ENCODE results near the gene HERC2. TPM values are rescaled to one million over a fixed set of nuclear protein-coding genes. Genes with fewer than 3 reads are reported as not detected.
"Not testable (repeated sequence)": the region's sequence is repeated elsewhere in the genome, so short reads cannot be mapped to it uniquely, and the experiment has no call there.

Gene HERC2
- total and polyA plus RNA-seq, 4 donors, result 17.9 to 76.0 (median 39.8) TPM

GRCh38 chr15:28151864-28152537 lies 170.0 kb downstream of the HERC2 start:
- H3K9ac ChIP-seq (ENCODE audit: insufficient read depth in 1 of 2, low read length in 2 of 2); H3K27me3 ChIP-seq (ENCODE audit: control insufficient read depth in 3 of 3, insufficient read depth in 3 of 3, low read length in 2 of 3); H3K27ac ChIP-seq (ENCODE audit: low read depth in 1 of 2, low read length in 1 of 2); H3K4me1 ChIP-seq (ENCODE audit: control insufficient read depth in 5 of 5, insufficient read depth in 5 of 5, low read length in 5 of 5); H3K9me3 ChIP-seq (ENCODE audit: control insufficient read depth in 4 of 4, insufficient read depth in 3 of 4, low read length in 3 of 4); H3K4me3 ChIP-seq; DNase-seq: not testable (repeated sequence)
- WGBS, 2 donors, result 76 to 80% methylated on average over 8 to 9 of the region's 9 CpGs
- peak; percentile 6 for ATAC-seq (ENCODE audit: insufficient read depth, low FRiP score)
- H3K36me3 ChIP-seq (ENCODE audit: control insufficient read depth in 4 of 4, insufficient read depth in 4 of 4, low read length in 4 of 4), result peaks cover 4 to 12% (median 8%) of the 10 kb centered on the region in 4 donors

- H3K4me3 ChIP-seq, result no peak overlapping the region
- no peak overlapping the region for H3K27ac ChIP-seq (ENCODE audit: low read depth in 1 of 2, low read length in 1 of 2)
- 92 to 95% methylated on average over 3 of the region's 3 CpGs for WGBS, 2 donors
- peaks cover 16 to 29% (median 26%) of the 10 kb centered on the region in 4 donors for H3K36me3 ChIP-seq (ENCODE audit: control insufficient read depth in 4 of 4, insufficient read depth in 4 of 4, low read length in 4 of 4)
- no peak for ATAC-seq (ENCODE audit: insufficient read depth, low FRiP score)
- H3K4me1 ChIP-seq (ENCODE audit: control insufficient read depth in 5 of 5, insufficient read depth in 5 of 5, low read length in 5 of 5), result no peaks in the 10 kb centered on the region
- no peaks in the 10 kb centered on the region for H3K27me3 ChIP-seq (ENCODE audit: control insufficient read depth in 3 of 3, insufficient read depth in 3 of 3, low read length in 2 of 3)
- no peak for DNase-seq
- peaks cover 0 to 8% (median under 1%) of the 10 kb centered on the region in 4 donors for H3K9me3 ChIP-seq (ENCODE audit: control insufficient read depth in 4 of 4, insufficient read depth in 3 of 4, low read length in 3 of 4)
- TF ChIP-seq CTCF (IDR thresholded peaks at IDR 0.05; ENCODE audit: control extremely low read depth, extremely low read depth), result no peak
- H3K9ac ChIP-seq (ENCODE audit: insufficient read depth in 1 of 2, low read length in 2 of 2), result no peak overlapping the region
Observed at GRCh38 chr15:28147801-28148200, 174.2 kb downstream of the HERC2 start.

- H3K27me3 ChIP-seq (ENCODE audit: control insufficient read depth in 3 of 3, insufficient read depth in 3 of 3, low read length in 2 of 3); H3K27ac ChIP-seq (ENCODE audit: low read depth in 1 of 2, low read length in 1 of 2); H3K9me3 ChIP-seq (ENCODE audit: control insufficient read depth in 4 of 4, insufficient read depth in 3 of 4, low read length in 3 of 4); DNase-seq; H3K4me3 ChIP-seq; ATAC-seq (ENCODE audit: insufficient read depth, low FRiP score); H3K4me1 ChIP-seq (ENCODE audit: control insufficient read depth in 5 of 5, insufficient read depth in 5 of 5, low read length in 5 of 5); H3K9ac ChIP-seq (ENCODE audit: insufficient read depth in 1 of 2, low read length in 2 of 2): not testable (repeated sequence)
- peaks cover 5 to 32% (median 29%) of the 10 kb centered on the region in 4 donors for H3K36me3 ChIP-seq (ENCODE audit: control insufficient read depth in 4 of 4, insufficient read depth in 4 of 4, low read length in 4 of 4)
- 88 to 95% methylated on average over 4 of the region's 4 CpGs for WGBS, 2 donors
Observed at GRCh38 chr15:28145419-28145818, 176.6 kb downstream of the HERC2 start.

- DNase-seq (no peak), ATAC-seq (ENCODE audit: insufficient read depth, low FRiP score) (no peak)
- Histone ChIP-seq H3K36me3 (ENCODE audit: control insufficient read depth in 4 of 4, insufficient read depth in 4 of 4, low read length in 4 of 4) (peaks cover 7 to 32% (median 27%) of the 10 kb centered on the region in 4 donors), H3K4me3 (no peak overlapping the region), H3K27me3 (ENCODE audit: control insufficient read depth in 3 of 3, insufficient read depth in 3 of 3, low read length in 2 of 3) (no peaks in the 10 kb centered on the region), H3K9ac (ENCODE audit: insufficient read depth in 1 of 2, low read length in 2 of 2) (no peak overlapping the region), H3K27ac (ENCODE audit: low read depth in 1 of 2, low read length in 1 of 2) (no peak overlapping the region), H3K4me1 (ENCODE audit: control insufficient read depth in 5 of 5, insufficient read depth in 5 of 5, low read length in 5 of 5) (no peaks in the 10 kb centered on the region), H3K9me3 (ENCODE audit: control insufficient read depth in 4 of 4, insufficient read depth in 3 of 4, low read length in 3 of 4) (no peaks in the 10 kb centered on the region)
- WGBS, 2 donors, result 87 to 99% methylated on average over 6 of the region's 6 CpGs
- TF ChIP-seq CTCF (IDR thresholded peaks at IDR 0.05; ENCODE audit: control extremely low read depth, extremely low read depth), result no peak
Observed at GRCh38 chr15:28140062-28140461, 181.9 kb downstream of the HERC2 start.

GRCh38 chr15:28137408-28138039 lies 184.5 kb downstream of the HERC2 start:
- not testable (repeated sequence) for H3K27ac ChIP-seq (ENCODE audit: low read depth in 1 of 2, low read length in 1 of 2); DNase-seq; H3K27me3 ChIP-seq (ENCODE audit: control insufficient read depth in 3 of 3, insufficient read depth in 3 of 3, low read length in 2 of 3); H3K4me3 ChIP-seq; H3K9ac ChIP-seq (ENCODE audit: insufficient read depth in 1 of 2, low read length in 2 of 2); ATAC-seq (ENCODE audit: insufficient read depth, low FRiP score); H3K9me3 ChIP-seq (ENCODE audit: control insufficient read depth in 4 of 4, insufficient read depth in 3 of 4, low read length in 3 of 4); H3K4me1 ChIP-seq (ENCODE audit: control insufficient read depth in 5 of 5, insufficient read depth in 5 of 5, low read length in 5 of 5)
- WGBS, 2 donors, result 76 to 84% methylated on average over 9 of the region's 9 CpGs
- peaks cover 8 to 30% (median 14%) of the 10 kb centered on the region in 4 donors for H3K36me3 ChIP-seq (ENCODE audit: control insufficient read depth in 4 of 4, insufficient read depth in 4 of 4, low read length in 4 of 4)

GRCh38 chr15:28136236-28136904 lies 185.6 kb downstream of the HERC2 start:
- not testable (repeated sequence) for H3K27ac ChIP-seq (ENCODE audit: low read depth in 1 of 2, low read length in 1 of 2); H3K4me3 ChIP-seq; H3K9ac ChIP-seq (ENCODE audit: insufficient read depth in 1 of 2, low read length in 2 of 2); H3K9me3 ChIP-seq (ENCODE audit: control insufficient read depth in 4 of 4, insufficient read depth in 3 of 4, low read length in 3 of 4); DNase-seq; H3K27me3 ChIP-seq (ENCODE audit: control insufficient read depth in 3 of 3, insufficient read depth in 3 of 3, low read length in 2 of 3); H3K4me1 ChIP-seq (ENCODE audit: control insufficient read depth in 5 of 5, insufficient read depth in 5 of 5, low read length in 5 of 5); ATAC-seq (ENCODE audit: insufficient read depth, low FRiP score)
- peaks cover 11 to 35% (median 19%) of the 10 kb centered on the region in 4 donors for H3K36me3 ChIP-seq (ENCODE audit: control insufficient read depth in 4 of 4, insufficient read depth in 4 of 4, low read length in 4 of 4)
- 37 to 55% methylated on average over 6 of the region's 6 CpGs for WGBS, 2 donors
